HG03097 (cell line): ENCODE measurements around the gene ADAM22.
"Not testable (repeated sequence)": the region's sequence is repeated elsewhere in the genome, so short reads cannot be mapped to it uniquely, and the experiment has no call there.

Experiments
- ATAC-seq: cut with Tn5 transposase; IDR thresholded peaks from one replicate; pipeline ENCODE4 v1.9.1; 2021; ENCODE audit not compliant: unreplicated experiment, low FRiP score

ADAM22 gene

DNA sequence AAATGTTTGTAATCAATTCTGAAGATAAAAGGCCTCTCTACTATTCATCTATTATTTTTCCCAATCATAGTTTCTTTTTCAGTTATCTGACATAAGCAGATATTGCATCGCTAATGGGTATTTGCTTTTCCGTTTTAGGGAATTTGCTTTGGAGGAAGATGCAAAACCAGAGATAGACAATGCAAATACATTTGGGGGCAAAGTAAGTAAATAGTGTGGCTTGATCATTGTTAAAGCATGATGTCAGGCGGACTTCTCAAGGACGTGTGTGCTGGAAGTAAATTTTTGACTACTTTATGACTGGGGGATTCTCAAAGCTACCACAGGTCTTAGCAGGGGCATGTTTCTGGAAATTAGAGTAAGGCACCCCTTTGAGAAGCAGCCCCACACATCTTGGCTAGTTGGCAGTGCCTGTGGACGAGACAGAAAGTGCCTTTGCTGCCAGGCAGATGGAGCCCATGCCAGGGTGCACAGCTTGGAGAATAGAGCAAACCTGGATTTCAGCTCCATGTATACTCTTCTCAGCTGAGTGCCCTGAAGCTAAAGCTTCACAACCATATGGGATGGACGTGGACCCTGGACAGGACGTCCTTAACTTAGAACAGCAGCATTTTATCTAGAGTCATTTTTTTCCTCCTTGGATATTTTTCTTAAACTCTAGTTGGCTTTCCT, 217.2 kb downstream of the ADAM22 start:
- ATAC-seq, result no peak

DNA sequence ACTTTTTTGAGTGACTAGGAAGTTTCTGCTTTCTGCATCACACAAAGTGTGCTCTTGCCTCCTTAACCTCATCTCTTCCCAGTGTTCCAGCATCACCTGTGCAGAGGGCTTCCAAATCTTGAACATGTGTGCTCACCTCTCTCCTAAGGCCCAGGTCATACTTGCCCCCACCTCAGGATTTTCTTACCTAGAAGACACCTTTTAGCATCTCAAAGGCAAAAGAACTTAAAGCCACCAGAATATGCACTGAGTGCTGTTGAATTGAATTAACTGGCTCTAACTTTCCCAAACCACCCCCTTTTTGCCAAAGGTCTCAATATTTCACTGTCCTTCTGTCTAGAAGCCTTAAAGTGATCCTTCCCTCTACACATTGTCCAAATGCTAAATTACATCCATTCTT, 219.3 kb downstream of the ADAM22 start:
- no peak for ATAC-seq

DNA sequence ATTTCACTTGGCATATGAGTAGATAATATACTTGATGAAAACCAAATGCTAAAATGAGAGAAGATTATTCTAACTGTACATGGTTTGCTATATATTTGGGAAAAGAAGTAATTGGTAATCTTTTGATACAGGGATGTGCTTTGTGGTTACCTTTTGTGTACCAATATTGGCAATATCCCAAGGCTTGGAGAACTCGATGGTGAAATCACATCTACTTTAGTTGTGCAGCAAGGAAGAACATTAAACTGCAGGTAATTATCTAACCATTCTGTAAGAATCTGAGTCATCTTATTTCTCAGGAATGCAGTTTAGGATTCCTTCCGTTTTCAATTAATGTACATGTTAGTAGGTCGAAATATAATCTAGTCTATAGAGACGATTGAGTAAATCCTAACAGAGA, 221.7 kb downstream of the ADAM22 start:
- ATAC-seq, result no peak

DNA sequence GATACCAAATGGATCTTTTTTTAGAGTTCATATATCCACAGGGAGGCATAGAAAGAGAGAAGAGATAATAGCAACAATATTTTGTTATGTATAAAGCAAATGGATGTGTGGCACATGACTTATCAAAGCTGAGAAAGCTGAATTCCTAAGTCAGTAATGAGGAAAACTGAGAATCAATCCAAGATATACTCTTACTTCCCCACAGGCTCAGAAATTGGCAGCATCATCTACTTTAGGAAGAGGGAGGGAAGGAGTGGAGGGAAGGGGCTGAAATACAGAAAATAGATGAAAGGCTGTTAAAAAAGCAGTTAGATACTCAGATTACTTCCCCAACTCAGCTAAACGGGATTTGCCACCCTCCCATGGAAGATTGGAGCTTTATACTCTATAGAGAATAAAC, 222.3 kb downstream of the ADAM22 start:
- ATAC-seq, result no peak

DNA sequence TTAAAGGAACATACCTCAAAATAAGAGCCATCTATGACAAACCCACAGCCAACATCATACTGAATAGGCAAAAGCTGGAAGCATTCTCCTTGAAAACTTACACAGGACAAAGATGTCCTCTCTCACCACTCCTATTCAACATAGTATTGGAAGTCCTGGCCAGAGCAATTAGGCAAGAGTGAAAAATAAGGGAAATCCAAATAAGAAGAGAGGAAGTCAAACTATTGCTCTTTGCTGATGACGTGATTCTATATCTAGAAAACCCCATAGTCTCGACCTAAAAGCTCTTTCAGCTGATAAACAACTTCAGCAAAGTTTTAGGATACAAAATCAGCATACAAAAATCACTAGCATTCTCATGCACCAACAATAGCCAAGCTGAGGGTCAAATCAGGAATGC, 225.7 kb downstream of the ADAM22 start:
- not testable (repeated sequence) for ATAC-seq

DNA sequence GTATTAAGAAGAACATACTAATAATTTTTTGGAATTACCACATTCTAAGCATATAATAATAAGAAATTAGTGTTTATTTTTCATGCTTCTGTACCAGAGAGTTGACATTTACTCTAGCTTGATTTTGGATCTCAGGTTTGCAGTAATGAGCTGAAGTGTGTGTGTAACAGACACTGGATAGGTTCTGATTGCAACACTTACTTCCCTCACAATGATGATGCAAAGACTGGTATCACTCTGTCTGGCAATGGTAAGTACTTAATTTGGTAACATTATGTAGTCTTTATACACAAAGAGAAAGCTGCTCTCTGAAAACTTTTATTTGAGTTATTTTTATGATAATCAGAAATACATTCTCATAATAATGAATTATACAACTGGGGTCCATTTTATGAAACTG, 231.6 kb downstream of the ADAM22 start:
- no peak for ATAC-seq

DNA sequence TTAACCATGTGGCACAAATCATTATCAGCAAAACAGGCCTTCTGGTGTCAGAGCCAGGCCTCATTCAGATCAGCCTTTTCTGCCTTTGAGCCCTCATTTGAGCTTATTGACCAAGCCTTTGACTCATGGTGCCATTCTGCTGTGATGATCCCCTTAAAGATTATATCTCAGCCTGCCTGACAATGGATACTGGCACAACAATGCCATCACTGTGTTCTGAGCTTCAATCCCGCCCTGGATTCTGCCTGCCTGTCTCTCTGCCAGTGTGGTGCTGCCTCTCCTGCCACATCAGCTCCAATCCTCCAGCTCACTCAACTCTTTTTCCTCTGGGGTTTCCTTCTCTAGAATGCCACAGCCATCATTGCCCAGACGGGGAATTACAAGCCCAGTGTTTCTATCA, 233.2 kb downstream of the ADAM22 start:
- ATAC-seq, result no peak

DNA sequence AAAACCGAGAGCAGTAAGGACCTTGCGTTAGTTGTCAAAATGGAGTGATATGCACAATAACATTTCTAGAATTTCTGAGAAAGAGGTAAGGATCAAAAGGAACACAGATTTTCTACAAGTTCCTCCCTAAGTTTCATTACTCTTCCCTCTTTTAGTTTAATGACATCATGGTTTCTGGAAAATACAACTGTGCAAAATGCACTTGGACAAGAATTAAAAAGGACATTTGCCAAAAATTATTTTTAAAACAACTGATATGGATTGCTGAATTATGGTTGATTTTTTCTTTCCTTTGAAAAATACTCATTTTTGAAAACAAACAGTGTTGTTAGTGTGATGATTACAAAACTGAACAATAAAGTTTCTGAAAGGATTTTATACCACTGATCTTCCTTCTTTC, 233.7 kb downstream of the ADAM22 start:
- ATAC-seq, result no peak

DNA sequence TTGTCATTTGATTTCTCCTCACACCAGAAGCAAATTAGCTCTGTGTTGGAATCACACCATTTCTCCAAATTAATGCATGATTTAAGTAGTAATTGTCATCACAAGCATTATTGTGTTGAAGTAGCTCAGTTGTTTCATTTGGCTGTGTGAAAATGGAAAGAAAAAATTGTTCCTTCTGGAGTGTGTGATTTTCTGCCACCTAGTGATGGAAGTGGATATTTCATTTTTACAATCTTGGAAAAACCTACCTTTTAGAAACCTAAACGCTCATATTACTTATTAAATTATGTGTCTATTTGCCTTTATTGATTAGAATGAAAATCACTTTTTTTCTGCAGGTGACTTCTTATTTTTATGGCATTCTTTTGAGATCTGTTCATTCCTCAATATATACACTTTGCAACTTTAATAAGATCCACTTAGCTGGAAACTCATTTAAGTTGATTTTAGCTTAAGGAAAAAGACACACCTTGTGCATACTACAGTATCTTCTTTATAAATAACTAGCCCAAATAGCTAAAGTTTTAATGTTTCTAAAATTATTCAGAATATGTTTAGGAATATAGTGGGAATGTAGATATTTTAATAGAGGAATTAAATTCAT, 235.8 kb downstream of the ADAM22 start:
- no peak for ATAC-seq

DNA sequence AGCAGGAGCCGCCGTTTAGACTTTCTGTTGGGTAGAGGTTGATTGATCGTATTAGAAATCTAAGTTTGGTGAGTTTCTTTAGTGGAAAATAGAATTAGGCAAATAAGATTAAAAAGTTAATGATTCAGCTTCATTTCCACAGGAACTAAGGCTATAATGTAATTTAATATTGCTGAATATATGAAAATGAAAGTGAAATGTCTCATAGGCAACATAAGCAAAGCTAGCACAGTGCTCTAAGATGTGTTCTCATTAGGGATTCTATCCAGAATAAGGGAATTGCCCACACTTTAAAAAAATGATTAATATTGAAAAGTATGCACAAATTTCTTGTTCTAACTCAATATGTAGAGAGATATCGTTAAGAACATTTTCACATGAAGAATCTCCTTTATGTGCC, 238.8 kb downstream of the ADAM22 start:
- ATAC-seq, result no peak

DNA sequence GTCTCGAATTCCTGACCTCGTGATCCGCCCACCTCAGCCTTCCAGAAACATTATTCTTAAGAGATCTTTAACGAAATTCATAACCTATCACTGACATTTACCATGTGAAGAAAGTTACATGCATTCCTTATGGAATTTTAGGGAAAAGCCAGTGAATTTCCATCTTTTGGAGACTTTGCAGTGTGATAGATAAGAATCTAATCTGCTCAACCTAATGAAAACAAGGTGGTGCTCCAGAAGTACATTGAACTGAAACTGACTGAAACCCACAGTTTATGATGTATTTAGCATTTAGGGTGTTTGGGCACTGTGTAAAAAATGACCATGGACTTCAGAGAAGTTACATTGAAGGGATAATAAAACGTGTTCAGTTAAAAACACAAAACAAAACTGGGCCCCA, 242.1 kb downstream of the ADAM22 start:
- no peak for ATAC-seq

DNA sequence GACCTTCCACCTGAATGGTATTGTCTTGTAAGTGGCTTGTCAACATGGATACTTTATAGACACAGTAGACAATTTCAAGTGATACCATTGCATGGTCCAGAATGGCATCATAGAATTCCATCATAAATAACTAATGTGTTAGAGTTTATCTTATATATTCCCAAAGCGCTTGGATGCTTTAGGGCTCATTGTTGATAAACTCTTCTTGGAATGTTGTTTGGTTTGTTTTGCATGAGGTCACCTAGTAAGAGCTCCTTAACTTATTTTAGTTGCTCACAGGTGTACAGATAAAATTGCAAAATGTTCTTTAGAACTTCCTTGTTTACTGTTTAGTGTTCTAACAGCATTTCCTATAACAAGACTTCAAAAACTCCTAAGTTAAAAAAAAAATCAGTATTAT, 249.0 kb downstream of the ADAM22 start:
- no peak for ATAC-seq

DNA sequence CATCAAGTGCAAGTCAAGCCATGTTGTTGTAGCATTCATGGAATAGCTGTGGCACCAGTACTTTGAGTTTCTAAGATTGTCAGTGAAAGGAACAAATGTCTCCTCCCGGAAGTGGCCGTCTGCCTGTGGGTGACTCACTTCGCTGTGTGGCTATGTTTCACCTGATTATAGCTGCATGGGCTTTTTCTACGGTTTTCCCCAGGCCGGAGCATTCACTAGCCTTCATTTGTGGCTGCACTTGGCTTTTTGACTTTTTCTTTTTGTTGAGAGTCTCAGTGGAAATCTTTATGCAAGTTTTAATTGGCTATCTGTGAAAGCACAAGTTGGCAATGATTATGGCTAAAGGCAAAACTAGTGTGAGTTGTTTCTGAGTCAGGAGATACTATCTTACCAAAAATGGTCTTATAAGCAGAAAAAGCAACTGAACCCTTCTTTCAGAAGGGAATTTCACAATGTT, 250.8 kb downstream of the ADAM22 start:
- no peak for ATAC-seq

DNA sequence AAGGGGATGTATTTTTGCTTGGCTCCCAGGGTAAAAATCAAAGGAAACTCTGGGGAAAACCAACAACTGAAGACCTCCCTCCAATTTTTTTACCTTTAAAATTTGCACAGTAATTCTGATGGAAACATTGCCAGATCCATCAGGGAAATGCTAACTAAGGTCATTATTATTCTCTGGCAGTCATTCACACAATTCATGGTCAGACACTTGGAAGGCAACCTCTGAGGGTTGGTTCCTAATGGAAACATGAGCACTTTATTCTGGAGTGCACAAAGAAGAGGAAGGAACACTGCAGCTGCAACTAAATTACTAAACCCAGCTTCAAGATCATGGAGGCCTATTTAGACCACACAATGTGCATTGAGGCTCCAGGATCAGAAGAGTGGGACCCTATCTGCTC, 251.6 kb downstream of the ADAM22 start:
- ATAC-seq, result no peak

DNA sequence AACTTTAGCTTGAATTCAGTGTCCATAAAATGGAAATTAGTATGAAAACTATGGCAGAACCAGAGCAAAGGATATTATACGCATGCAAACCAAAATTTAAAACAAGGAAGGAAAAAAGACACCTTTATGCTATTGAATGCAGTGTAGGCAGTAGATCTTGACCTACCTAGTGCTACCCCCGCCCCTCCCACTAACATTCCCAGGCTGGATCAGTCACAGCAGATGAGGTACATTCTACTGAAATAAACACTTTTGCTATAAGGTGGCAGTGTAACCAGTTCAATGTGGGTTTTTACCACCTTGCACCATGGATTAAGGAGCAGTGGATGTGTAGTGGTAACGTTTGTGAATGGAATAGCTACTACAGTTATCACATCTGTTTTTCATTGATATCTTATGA, 257.9 kb downstream of the ADAM22 start:
- ATAC-seq, result no peak

DNA sequence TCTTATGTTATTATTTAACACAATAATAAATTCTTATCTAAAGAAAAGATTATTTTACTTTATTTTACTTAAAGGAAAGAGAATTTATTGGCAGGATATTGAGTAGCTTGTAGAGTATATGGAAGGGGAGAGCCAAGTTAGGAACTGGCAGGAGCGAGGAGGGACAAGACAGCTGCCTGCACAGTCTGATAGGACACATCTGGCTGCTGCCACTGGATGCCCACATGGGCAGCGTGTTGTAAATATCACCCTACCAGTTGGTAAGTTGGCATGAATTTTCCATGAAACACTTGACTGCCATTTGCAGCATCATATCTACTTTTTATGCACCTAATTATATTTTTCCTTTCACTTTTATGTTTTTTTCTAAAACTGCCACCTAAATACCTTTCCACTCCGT, 266.2 kb downstream of the ADAM22 start:
- ATAC-seq, result no peak

DNA sequence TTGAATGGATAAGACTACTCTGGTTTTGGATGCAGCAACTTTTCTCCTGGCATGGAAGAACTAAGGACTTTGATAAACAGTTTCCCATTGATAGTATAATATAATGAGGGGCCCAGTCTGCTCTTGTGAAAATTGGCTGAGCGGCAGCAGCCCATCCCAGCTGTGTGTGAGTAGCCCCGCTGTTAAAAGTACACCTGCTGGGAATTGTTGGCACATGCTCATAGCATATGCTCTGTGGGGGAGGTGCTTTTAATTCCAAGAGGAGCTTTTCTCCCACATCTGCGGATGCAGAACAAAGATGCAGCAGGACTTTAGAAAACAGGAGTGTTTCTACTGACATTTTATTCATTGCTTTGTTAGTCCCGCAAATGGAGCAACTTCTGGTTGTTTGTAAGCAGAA, 266.7 kb downstream of the ADAM22 start:
- ATAC-seq, result no peak

DNA sequence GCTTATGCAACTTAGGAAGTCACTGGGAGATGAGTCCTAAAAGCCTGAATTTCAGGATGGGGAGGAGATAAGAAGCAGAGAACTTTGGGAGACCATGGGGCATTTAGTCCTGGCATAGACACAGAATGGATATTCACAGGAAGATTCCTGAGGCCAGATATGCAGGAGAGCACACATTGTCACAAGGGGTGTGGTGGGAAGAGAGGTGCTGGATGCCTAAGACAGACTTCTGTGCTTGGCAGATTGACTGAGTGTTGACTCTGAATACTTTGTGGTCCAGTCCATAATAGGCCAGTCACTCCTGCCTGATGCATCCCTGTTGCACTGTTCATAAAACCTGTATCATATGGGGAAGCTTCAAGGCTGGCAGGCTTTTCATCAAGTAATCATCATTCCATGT, 267.3 kb downstream of the ADAM22 start:
- ATAC-seq, result no peak

DNA sequence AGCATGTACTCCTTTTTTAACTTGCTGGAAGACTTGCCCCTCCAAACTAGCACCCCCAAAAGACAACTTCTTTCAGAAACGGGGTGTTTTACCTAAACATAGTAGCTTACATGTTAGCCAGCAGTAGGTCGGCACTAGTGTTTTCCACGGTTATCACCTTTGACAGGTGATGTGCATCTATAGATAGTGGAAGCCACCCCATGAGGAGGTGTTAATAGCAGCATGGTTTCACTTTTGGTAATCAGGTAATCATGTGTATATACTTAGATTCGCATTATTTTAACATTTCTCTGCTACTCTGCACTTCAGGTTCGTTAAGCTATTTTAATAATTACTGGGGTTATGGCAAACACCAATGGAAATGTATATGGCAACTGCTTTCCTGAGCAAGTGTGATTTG, 268.2 kb downstream of the ADAM22 start:
- ATAC-seq, result no peak

DNA sequence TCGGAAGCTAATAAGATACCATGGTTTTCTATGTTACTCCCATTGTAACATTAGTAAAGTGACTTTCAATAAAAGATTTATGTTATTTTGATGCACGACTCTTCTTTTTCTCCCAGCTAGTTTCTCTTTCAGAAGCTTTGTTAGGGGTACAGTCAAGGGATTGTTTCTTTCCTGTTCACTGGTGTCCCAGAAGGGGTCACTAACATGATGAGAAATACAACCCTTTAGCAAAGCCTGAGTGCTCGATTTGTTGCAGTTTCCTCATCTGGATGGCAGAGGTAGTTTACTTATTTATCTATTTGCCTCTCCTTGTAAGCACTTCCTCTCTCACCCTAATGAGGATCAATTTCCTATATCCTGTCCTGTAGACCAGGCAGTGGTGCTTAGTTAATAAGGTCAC, 268.7 kb downstream of the ADAM22 start:
- no peak for ATAC-seq

DNA sequence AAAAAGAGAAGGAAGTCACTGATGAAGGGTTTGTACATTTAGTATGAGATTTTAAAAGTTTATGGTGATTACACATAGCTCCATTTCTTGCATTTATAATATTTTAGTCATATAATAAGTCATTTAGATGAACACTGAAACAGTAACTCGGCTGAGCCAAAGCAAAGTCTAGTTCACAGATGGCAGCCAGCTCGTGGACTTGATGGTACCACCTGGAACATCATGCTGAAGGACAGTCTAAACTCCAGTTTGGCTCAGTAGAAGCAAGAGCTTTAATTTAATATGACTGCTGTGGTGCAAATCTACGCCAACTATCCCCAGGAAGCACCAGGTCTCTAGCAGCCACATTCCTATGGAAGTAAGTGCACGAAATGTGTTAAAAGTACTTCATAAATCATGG, 269.4 kb downstream of the ADAM22 start:
- no peak for ATAC-seq

DNA sequence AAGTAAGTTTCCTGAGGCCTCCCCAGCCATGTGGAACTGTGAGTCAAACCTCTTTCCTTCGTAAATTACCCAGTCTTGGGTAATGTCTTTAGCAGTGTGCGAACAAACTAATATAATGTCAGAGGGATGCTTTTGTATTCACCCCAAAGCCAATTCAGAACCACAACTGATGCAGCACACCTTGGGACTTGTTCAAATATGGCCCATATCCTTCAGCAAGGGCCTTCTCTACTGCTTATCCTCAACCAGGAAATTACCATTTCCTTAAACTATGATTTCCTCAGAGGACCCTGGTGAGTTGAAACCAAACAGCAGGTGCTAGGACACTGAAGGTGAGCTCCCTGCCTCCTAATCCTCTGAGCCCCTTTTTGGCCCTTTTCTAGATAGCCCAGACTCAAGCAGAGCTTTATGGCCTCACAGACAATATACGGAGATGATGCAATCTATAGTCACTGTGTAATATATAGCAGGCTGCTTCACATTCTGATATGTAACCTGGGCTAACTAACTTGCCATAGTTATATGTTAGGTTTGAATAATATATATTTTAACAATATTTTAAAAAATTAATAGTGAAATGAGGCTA, 270.6 kb downstream of the ADAM22 start:
- ATAC-seq, result no peak
